HG03575 (cell line): Measurements from ENCODE around the gene RASSF7.

Experiments
- ATAC-seq: cut with Tn5 transposase; IDR thresholded peaks from one replicate; pipeline ENCODE4 v1.9.1; 2021; ENCODE audit not compliant: unreplicated experiment, insufficient number of reproducible peaks, low FRiP score; ENCODE audit errors: extremely low read depth

Gene RASSF7

DNA sequence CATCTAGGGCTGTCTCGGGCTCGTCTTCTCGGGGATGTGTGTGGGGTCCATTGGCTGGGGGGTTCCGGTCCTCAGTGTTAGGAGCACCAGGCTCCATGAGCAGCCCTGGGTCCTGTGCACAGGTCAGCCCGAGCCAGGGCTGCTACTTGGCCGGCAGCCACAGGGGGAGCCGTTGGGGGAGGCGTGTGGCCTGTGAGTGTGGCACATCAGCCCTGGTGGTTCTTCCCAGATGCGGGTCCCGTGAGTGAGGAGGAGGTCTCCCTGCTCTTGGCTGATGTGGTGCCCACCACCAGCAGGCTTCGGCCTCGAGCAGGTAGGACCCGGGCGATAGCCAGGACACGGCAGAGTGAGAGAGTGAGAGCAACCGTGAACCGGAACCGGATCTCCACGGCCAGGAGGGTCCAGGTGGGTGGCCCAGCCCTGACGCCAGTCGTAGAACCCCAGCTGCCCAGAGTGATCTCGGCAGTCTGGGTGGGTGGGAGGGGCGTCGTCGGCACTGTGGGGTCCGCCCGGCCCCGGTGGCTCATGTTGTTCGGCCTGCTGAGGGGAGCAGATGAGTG, 36.5 kb downstream of the RASSF7 start:
- no peak for ATAC-seq

DNA sequence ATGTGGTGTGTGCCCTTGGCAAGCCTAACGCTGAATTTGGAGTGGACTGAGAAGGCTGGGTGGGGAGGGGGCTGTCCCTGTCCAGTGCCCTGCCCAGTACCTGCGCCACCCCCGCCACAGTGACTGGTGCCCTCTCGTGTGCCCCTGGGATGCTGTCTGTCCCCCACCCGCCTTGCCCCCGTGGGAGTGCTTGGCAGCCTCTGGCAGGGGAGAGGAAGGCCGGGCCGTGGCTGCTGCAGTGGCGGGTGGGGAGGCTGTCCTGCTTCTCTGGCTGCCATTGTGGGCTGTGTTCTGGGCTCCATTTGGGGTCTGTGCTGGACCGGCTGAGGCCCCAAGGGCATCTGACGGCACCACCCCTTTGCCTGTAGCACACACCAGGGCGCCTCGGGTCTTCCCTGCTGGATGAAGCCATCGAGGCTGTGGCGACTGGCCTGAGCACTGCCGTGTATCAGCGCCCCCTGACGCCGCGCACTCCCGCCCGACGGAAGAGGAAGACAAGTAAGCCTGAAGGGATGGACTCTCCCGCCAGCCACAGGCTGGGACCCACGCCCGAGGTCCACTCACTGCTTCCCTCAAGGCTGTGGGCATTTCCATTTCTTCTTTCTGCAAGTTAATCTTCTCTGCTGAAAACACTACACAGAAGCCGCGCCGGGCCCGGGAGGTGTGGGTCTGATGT, 37.4 kb downstream of the RASSF7 start:
- ATAC-seq, result no peak

DNA sequence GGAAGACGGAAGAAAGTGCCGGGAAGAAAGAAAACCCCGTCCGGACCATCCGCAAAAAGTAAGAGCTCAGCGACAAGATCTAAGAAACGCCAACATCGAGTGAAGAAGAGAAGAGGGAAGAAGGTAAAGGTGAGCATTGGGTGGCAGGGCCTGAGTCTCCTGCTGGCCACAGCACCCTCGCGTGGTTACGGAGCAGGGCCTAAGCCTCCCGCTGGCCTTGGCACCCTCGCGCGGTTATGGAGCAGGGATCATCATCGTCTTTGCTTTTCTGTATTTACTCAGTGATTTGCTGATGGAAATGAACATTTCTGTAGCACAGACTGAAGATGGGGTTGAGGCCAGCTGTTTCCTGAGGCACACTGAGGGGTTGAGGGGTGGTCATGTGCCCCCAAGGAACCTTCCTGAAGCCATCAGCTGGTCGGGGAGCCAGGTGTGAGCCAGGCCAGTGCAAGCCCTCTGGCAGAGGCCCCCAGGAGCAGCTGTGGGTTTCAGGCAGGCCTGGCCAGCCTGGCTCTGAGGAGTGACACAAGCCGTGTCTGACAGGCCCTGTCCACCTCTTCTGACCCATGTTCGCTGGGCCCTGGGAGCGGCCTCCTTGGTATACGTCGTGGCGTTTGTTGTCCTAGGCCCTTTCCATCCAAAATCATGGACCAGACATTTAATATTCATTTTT, 40.9 kb downstream of the RASSF7 start:
- no peak for ATAC-seq

DNA sequence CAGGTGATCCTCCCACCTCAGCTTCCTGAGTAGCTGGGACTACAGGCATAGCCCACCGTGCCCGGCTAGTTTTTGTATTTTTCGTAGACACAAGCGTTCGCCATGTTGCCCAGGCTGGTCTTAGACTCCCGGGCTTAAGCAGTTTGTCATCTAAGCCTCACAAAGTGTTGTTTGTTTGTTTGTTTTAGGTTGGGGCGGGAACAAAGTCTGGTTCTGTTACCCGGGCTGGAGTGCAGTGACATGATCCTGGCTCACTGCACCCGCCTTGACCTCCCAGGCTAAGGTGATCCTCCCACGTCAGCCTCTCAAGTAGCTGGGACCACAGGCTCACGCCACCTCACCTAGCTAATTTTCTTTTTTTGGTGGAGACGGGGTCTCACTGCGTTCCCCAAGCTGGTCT, 42.4 kb downstream of the RASSF7 start:
- ATAC-seq, result no peak

DNA sequence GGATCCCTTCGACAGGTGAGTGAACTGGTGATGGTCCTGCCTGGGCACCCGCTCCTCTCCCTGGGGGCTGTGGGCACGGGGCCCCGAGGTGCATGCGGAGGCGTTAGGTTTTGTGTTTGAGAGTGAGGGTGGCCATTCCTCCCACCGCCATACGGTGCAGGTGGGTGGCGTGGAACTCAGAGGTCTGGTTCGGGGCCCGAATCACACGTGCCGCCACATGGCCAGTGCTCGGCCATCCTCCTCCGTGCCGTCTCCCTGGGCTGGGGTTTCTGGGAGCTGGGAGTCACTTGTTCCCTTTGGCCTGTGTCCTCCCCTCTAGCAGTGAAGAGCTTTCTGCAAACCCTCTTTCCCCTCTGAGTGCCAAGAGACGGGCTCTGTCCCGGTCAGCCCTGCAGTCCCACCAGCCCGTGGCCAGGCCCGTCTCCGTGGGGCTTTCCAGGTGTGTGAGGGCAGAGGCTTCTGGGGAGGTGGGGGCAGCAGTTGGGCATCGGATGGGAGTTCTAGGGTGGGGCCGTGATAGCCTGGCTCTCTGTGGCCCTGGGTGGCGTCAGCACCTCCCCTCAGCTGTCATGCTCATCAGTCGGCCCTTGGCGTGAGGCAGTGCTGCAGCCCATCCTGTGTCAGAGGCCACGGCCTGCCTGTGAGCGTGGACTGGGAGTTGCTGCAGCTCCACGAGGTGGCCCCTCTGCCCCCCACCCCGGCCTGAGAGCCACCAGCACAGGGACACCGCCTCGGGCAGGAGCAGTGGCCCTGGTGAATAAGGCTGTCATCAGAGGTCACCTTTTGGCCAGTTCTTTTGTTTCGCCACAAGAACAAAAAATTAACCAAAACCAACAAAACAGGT, 44.7 kb downstream of the RASSF7 start:
- ATAC-seq, result no peak

DNA sequence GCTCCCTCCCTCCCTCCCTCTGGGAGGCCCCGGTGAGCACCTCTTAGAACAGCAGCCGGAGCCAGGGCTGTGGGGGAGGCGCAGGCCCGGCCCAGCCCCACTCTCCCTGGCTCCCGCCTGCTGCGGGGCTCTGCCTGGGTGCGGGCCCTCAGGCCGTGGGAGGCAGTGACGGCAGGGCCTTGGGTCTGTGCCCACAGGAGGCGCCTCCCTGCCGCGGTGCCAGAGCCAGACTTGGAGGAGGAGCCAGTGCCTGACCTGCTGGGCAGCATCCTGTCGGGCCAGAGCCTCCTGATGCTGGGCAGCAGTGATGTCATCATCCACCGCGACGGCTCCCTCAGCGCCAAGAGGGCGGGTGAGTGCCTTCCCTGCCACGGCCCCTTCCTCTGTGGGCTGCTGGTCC, 45.5 kb downstream of the RASSF7 start:
- ATAC-seq, result no peak

DNA sequence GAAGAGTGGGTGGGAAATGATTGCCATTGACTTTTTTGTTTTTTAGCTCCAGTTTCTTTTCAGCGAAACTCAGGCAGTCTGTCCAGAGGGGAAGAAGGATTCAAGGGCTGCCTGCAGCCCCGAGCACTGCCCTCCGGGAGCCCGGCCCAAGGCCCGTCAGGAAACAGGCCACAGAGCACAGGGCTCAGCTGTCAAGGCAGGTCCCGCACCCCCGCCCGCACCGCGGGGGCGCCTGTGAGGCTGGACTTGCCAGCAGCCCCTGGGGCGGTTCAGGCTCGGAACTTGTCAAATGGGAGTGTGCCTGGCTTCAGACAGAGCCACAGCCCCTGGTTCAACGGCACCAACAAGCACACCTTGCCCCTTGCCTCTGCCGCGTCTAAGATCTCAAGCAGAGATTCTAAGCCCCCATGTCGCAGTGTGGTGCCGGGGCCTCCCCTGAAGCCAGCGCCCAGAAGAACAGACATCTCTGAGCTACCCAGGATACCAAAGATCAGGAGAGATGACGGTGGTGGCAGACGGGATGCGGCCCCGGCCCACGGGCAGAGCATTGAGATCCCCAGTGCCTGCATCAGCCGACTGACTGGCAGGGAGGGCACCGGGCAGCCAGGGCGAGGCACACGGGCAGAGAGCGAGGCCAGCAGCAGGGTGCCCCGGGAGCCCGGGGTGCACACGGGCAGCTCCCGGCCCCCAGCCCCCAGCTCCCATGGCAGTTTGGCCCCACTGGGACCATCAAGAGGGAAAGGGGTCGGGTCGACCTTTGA, 46.4 kb downstream of the RASSF7 start:
- no peak for ATAC-seq

DNA sequence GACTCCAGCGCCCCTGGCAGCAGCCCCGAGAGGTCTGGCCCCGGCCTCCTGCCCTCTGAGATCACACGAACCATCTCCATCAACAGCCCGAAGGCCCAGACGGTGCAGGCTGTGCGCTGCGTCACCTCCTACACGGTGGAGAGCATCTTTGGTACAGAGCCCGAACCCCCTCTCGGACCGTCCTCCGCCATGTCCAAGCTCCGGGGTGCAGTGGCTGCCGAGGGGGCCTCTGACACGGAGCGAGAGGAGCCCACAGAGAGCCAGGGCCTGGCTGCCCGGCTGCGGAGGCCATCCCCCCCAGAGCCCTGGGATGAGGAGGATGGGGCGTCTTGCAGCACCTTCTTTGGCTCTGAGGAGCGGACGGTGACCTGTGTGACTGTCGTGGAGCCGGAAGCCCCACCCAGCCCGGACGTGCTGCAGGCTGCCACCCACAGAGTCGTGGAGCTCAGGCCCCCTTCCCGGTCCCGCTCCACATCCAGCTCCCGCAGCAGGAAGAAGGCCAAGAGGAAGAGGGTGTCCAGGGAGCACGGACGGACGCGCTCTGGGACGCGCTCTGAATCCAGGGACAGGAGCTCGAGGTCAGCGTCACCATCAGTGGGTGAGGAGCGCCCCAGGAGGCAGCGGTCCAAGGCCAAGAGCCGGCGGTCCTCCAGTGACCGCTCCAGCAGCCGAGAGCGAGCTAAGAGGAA, 47.3 kb downstream of the RASSF7 start:
- no peak for ATAC-seq

DNA sequence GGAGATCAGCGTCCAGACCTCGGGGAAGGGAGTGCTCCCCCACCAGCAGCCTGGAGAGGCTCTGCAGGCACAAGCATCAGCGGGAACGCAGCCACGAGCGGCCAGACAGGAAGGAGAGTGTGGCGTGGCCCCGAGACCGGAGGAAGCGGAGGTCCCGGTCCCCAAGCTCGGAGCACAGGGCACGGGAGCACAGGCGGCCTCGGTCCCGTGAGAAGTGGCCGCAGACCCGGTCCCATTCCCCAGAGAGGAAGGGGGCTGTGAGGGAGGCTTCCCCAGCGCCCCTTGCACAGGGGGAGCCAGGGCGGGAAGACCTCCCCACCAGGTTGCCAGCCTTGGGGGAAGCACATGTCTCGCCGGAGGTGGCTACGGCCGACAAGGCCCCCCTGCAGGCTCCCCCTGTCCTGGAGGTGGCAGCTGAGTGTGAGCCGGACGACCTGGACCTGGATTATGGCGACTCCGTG, 48.1 kb downstream of the RASSF7 start:
- no peak for ATAC-seq

DNA sequence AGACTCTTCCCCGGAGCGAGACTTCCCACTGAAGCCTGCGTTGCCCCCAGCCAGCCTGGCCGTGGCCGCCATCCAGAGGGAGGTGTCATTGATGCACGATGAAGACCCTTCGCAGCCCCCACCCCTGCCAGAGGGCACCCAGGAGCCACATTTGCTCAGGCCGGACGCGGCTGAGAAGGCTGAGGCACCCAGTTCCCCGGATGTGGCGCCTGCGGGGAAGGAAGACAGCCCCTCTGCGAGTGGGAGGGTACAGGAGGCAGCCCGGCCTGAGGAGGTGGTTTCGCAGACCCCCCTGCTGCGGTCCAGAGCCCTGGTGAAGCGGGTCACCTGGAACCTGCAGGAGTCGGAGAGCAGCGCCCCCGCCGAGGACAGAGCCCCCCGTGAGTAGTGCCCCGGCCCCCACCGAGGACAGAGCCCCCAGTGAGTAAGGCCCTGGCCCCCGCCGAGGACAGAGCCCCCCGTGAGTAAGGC, 48.6 kb downstream of the RASSF7 start:
- no peak for ATAC-seq

DNA sequence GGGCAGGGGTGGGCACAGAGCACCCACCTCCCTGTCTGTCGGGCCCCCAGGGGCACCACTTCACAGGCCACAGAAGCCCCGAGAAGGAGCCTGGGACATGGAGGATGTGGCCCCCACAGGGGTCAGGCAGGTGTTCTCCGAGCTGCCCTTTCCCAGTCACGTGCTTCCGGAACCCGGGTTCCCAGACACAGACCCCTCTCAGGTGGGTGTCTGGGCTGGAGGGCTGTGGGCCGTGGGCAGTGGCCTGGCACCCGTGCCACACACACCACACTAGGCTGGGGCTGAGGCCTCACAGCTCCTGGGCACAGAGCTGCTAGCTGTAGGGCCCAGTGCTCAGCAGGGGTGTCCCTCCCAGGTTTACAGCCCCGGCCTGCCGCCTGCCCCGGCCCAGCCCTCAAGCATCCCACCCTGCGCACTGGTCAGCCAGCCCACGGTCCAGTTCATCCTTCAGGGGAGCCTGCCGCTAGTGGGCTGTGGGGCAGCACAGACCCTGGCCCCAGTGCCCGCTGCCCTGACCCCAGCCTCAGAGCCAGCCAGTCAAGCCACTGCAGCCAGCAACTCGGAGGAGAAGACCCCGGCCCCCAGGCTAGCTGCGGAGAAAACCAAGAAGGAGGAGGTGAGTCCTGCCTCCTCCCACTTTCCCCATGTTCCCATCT, 49.5 kb downstream of the RASSF7 start:
- no peak for ATAC-seq

DNA sequence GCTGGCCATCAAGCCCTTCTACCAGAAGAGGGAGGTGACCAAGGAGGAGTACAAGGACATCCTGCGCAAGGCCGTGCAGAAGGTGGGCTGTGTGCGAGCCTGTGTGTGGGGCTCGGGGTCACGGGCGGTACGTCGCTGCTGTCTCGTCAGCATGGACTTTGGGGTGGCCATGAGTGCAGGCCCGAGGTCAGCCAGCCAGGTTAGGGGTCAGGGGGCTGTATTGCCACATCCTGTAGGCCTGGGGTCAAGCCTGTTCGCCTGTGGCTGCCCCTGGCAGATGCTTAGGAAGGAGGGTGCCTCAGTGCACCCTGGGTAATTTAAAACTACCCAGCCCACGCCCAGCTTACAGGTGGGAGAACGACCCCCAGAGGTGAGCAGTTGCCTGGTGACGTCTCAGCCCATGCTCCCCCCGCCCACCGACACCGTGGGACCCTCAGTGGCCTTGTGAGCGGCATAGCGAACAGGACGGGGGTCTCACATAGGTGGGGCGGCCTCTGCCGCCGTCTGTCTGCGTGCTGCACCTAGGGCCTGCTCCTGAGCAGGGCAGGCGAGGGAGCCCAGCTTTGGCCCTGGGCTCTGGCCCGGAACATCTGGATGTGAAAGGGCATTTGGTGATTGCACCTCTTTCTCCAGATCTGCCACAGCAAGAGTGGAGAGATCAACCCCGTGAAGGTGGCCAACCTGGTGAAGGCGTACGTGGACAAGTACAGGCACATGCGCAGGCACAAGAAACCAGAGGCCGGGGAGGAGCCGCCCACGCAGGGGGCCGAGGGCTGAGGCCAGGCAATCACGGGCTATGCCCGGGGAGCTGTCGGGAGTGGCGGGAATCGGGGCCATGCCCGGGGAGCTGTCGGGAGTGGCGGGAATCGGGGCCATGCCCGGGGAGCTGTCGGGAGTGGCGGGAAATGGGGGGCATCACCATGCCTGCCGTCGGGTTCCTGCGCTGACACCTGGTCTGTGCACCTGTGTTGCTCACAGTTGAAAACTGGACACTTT, 50.5 kb downstream of the RASSF7 start:
- ATAC-seq, result no peak

DNA sequence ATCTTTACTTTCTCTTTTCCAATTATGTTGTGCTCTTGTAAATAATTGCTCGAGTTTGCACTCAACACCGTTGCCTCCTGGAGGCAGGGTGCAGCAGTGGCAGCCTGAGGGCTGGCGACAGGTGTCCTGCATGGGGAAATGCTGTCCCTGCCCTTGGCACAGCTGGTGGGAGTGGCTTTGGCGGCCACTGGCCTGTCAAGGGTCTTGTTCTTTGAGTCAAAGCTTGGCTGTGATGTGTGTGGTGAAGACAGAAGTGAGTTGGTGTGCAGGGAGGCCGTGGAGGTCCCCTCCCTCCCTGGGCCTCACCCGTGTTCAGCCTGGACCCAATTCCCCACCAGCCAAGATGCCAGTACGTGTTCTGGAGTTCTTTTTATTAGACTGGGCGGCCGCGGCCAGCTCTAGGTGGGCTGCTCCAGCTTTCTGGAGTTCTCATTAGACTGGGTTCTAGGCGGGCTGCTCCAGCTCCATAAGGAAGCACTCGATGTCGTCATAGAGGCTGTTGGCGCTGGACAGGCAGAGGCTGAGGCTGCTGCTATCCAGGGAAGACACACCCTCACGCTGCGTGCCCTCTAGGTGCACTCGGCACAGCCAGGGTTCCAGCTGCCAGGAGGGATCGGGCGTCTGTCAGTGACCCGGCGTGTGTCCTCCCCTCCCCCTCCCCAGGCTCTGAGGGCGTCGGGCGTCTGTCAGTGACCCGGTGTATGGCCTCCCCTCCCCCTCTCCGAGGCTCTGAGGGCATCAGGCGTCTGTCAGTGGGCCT, 51.6 kb downstream of the RASSF7 start:
- no peak for ATAC-seq

DNA sequence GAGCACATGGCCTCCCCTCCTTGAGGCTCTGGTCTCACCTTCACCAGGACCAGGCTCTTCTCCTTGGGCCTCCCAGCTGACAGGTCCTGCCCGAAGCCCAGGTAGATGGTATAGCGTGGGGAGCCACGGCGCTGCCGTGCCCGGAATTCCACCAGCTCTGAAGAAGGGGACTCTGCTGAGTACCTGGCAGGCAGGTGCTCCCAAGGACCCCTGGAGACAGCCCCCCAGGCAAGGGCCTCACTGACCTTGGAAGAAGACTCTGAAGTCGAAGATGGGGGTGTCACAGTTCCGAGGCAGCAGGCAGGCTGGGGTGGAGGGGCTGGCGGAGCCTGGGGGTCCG, 52.2 kb downstream of the RASSF7 start:
- no peak for ATAC-seq

DNA sequence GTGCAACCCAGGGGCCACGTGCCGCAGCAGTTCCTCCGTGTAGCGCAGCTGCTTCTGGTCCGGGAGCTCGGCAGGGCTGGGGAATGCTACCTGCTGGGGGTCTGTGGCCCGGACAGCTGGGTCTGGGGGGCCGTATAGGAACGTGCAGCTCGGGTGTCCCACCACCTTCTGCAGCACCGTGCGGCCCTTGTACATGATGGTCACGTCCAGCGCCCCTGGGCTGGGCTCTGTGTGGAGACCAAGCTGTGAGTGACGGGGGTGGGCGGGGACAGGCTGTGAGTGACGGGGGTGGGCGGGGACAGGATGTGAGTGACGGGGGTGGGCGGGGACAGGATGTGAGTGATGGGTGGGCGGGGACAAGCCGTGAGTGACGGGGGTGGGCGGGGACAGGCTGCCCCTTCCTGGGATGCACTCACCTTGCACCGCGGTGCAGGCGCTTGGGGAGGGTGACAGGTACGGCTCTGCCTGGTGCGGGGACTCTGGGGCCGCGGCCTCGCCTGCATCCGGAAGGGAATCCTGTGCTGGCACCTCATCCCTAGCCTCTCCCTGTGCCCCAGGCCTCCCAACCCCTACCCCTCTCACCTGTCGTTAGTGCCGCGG, 52.7 kb downstream of the RASSF7 start:
- ATAC-seq, result no peak
